Uterus (tissue), 4 donors: ENCODE data around the gene CACNA1B. TPM values are rescaled to one million over a fixed set of nuclear protein-coding genes. Genes with fewer than 3 reads are reported as not detected.

Experiments used
- DNase-seq, 2 donors: peaks; one replicate each; pipeline ENCODE4 v3.0.0-alpha.2; 2019 to 2020
- H3K27ac ChIP-seq, 2 donors: fragments of 200-600 bp; sonication (generic); 1 replicate in 1 of 2; 2 replicates in 1 of 2; pipeline ENCODE4 v1.5.1; 2016 to 2018
- H3K27me3 ChIP-seq, 2 donors: fragments of 200-600 bp; sonication (generic); one replicate each; pipeline ENCODE4 v1.5.1; 2018 to 2019; ENCODE audit warnings: control low read depth in 1 of 2
- H3K36me3 ChIP-seq, 2 donors: fragments of 200-600 bp; sonication (generic); one replicate each; pipeline ENCODE4 v1.5.1; 2019; ENCODE audit warnings: control low read depth in 1 of 2
- H3K4me1 ChIP-seq, 2 donors: fragments of 200-600 bp; sonication (generic); one replicate each; pipeline ENCODE4 v1.5.1; 2018 to 2019; ENCODE audit warnings: control low read depth in 1 of 2
- H3K4me3 ChIP-seq, 2 donors: fragments of 200-600 bp; sonication (generic); 1 replicate in 1 of 2; 2 replicates in 1 of 2; pipeline ENCODE4 v1.5.1; 2018 to 2019; ENCODE audit warnings: mild to moderate bottlenecking in 1 of 2
- H3K9me3 ChIP-seq, 2 donors: fragments of 200-600 bp; sonication (generic); one replicate each; pipeline ENCODE4 v1.5.1; 2019; ENCODE audit warnings: control low read depth in 1 of 2
- CTCF ChIP-seq, 4 experiments: fragments of 200-600 bp in 2 of 4; fragments of 450-650 bp in 2 of 4; sonication (generic) in 2 of 4; IDR thresholded peaks; one replicate each; pipeline ENCODE4 v1.5.1; 2016 to 2019; ENCODE audit warnings: antibody characterized with exemption in 4 of 4, mild to moderate bottlenecking in 2 of 4, moderate library complexity in 1 of 4
- POLR2A ChIP-seq, 2 donors: fragments of 450-650 bp; IDR thresholded peaks; one replicate each; pipeline ENCODE4 v1.6.1; 2016; ENCODE audit warnings: antibody characterized with exemption in 2 of 2, mild to moderate bottlenecking in 1 of 2, moderate library complexity in 1 of 2
- intact Hi-C: fragments of 100-400 bp; cut with DNase I; formaldehyde crosslinking; loops from one replicate; pipeline ENCODE4 v1.15.1; 2023; ENCODE audit warnings: low total_unique reads
- total RNA-seq, 4 donors: library from RNA; depleted of rRNA in 3 of 4; stranded (reverse); fragments of >200 nt in 3 of 4; gene quantifications; one replicate each; pipeline versions ENCODE4 v1.1.0 to v1.2.4, GENCODE V29; 2014 to 2023
- donor health status: DM: yes; HTN: yes; CAD: no.

CACNA1B gene
- total RNA-seq, 4 donors from 2014 or later, result 0.12 to 0.97 TPM; not detected in 2

GRCh38 chr9:138043061-138043410, 165.5 kb downstream of the CACNA1B start:
- Histone ChIP-seq H3K36me3 (no peaks in the 10 kb centered on the region), H3K27me3 (no peaks in the 10 kb centered on the region), H3K9me3 (no peaks in the 10 kb centered on the region), H3K27ac (no peak overlapping the region), H3K4me3 (no peak overlapping the region), H3K4me1 (no peaks in the 10 kb centered on the region)
- TF ChIP-seq CTCF (IDR thresholded peaks at IDR 0.05), result no peak
- TF ChIP-seq POLR2A (IDR thresholded peaks at IDR 0.05), result no peak
- DNase-seq, result no peak
- intact Hi-C loops, result no loop called here

- Histone ChIP-seq H3K27me3 (no peaks in the 10 kb centered on the region), H3K27ac (no peak overlapping the region), H3K36me3 (no peaks in the 10 kb centered on the region), H3K4me1 (no peaks in the 10 kb centered on the region), H3K9me3 (no peaks in the 10 kb centered on the region), H3K4me3 (no peak overlapping the region)
- intact Hi-C loops, result no loop called here
- DNase-seq, result no peak
- TF ChIP-seq CTCF (IDR thresholded peaks at IDR 0.05) (no peak), POLR2A (IDR thresholded peaks at IDR 0.05) (no peak)
Observed at GRCh38 chr9:138043411-138044345, 166.1 kb downstream of the CACNA1B start.

GRCh38 chr9:138044485-138045383, 167.2 kb downstream of the CACNA1B start:
- Histone ChIP-seq H3K36me3 (no peaks in the 10 kb centered on the region), H3K27ac (no peak overlapping the region), H3K27me3 (no peaks in the 10 kb centered on the region), H3K4me3 (no peak overlapping the region), H3K4me1 (no peaks in the 10 kb centered on the region), H3K9me3 (no peaks in the 10 kb centered on the region)
- TF ChIP-seq CTCF (IDR thresholded peaks at IDR 0.05) (no peak), POLR2A (IDR thresholded peaks at IDR 0.05) (no peak)
- no peak for DNase-seq
- intact Hi-C loops, result no loop called here

GRCh38 chr9:138045541-138046490, 168.2 kb downstream of the CACNA1B start:
- Histone ChIP-seq H3K4me3 (no peak overlapping the region), H3K36me3 (no peaks in the 10 kb centered on the region), H3K27ac (no peak overlapping the region), H3K4me1 (no peaks in the 10 kb centered on the region), H3K9me3 (no peaks in the 10 kb centered on the region), H3K27me3 (no peaks in the 10 kb centered on the region)
- intact Hi-C loops, result no loop called here
- no peak for TF ChIP-seq POLR2A (IDR thresholded peaks at IDR 0.05)
- no peak for TF ChIP-seq CTCF (IDR thresholded peaks at IDR 0.05)
- DNase-seq, result no peak
